ENCODE data around the gene FAM32A. TPM values are rescaled to one million over a fixed set of nuclear protein-coding genes. Genes with fewer than 3 reads are reported as not detected.

The FAM32A gene
- total and polyA plus RNA-seq, 2 donors (not counting 1 experiment from before 2014, with no cell fraction given), result 53.4 to 62.0 TPM

DNA sequence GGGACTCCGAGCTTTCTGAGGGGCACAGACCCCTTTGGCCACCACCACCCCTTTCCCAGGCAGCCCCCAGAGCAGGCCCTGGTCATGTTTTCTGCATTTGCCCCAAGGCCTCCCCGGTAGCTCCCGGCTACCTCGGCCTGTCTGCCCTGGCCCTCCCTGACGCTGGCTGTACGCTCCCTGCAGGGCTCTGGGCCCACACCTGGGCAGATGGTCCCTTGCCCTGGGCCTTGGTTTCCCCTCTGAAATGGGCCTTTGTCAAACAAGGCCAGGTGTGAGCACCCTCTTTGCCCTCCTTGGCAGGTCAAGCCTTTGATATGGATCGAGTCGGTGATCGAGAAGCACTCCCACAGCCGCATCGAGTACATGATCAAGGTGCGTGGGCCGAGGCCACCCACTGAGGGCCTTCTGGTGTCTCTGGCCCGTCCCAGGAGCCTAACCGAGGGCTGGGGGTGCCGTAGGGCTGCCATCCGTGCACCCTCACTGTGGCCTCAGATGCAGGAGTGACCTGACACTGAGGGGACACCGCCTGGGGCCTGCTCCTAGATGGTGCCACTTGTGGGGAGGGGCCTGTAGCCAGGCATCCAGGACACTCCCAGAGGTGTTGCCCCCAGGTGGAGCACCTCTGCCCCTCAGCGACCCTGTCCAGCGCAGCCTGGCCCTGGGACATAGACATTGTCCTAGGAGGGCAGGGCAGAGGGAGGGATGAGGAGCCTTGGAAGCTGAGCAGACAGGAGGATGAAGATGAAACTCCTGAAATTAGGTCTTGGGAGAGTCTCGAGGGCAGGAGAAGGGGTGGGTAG is 42.8 kb downstream of the FAM32A start:
- Mint-ChIP-seq H3K27ac (no peak overlapping the region), H3K4me1 (no peaks in the 10 kb centered on the region), H3K4me3 (no peak overlapping the region), H3K27me3 (no peaks in the 10 kb centered on the region), H3K9me3 (ENCODE audit: insufficient read depth) (no peaks in the 10 kb centered on the region)
- Histone ChIP-seq H3K27ac (ENCODE audit: low read length in 2 of 2) (no peak overlapping the region), H3K79me2 (ENCODE audit: control insufficient read depth, insufficient read depth, low read length) (peaks cover 60% of the 10 kb centered on the region), H3K9me3 (ENCODE audit: control extremely low read depth in 1 of 3, control insufficient read depth in 2 of 3, insufficient read depth in 1 of 3, low read length in 2 of 3) (peaks cover 0 to 10% (median under 1%) of the 10 kb centered on the region in 3 donors), H3K4me3 (ENCODE audit: control extremely low read depth in 1 of 5, extremely low read depth in 1 of 5, insufficient read depth in 1 of 5, low read depth in 2 of 5, low read length in 4 of 5) (no peak overlapping the region), H3K27me3 (replicated peaks in 1 of 4; ENCODE audit: control extremely low read depth in 1 of 4, control insufficient read depth in 3 of 4, insufficient read depth in 4 of 4, low read length in 3 of 4) (no peaks in the 10 kb centered on the region), H3K4me1 (ENCODE audit: control insufficient read depth in 2 of 2, insufficient read depth in 2 of 2, low read length in 2 of 2) (no peaks in the 10 kb centered on the region), H3K9ac (ENCODE audit: low read length) (no peak overlapping the region), H3K36me3 (replicated peaks in 1 of 2; ENCODE audit: control extremely low read depth in 1 of 2, control insufficient read depth in 1 of 2, extremely low read depth in 1 of 2, insufficient read depth in 2 of 2, low read length in 1 of 2) (peaks cover under 1 to 93% of the 10 kb centered on the region in 2 experiments), H4K20me1 (ENCODE audit: control insufficient read depth, insufficient read depth, low read length, poor library complexity, severe bottlenecking) (peaks cover 20% of the 10 kb centered on the region), H2AFZ (ENCODE audit: insufficient read depth, low read depth, low read length, poor library complexity, severe bottlenecking) (no peak overlapping the region), H3K4me2 (replicated peaks; ENCODE audit: low read depth, low read length, poor library complexity, severe bottlenecking) (no peak overlapping the region)
- ChIA-PET POLR2A (no interaction called here), CTCF (no interaction called here)
- WGBS (ENCODE audit: insufficient coverage), result 95% methylated on average over 21 of the region's 21 CpGs
- no peak for DNase-seq
- intact Hi-C loops (cut with micrococcal nuclease), result no loop called here
- TF ChIP-seq CTCF (IDR thresholded peaks at IDR 0.05) (no peak), EZH2 (IDR thresholded peaks at IDR 0.05; ENCODE audit: borderline replicate concordance, insufficient read depth, low read depth, low read length, poor library complexity, severe bottlenecking) (no peak)
- no peak for ATAC-seq (ENCODE audit: low read depth)

DNA sequence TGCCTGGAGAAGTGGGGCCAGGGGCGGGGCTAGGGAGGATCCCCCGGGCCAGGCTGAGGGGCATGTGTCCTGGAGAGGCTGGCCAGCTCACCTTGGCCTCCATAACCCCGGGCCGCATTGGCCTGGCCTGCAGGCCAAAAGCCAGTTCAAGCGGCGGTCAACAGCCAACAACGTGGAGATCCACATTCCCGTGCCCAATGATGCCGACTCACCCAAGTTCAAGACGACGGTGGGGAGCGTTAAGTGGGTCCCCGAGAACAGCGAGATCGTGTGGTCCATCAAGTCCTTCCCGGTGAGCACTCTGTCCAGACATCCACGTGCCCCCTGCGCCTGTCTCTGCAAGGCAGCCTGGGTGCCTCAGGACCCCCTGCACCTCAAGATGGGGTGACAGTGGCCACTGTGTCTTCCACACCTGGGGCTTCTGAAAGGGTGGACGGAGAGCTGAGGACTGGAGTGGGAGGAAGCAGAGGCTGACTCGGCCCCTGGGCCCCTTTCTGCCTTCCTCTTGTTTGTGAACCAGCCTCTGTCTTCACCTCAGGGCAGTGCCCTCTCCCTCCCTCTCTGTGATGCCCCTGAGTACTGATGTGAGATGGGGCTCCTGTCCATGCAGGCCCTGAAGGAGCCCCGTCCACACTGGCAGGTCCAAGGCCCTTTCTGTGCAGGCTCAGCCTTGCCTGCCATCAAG is 43.6 kb downstream of the FAM32A start:
- intact Hi-C loops (cut with micrococcal nuclease), result no loop called here
- H3K27ac Mint-ChIP-seq, result no peak overlapping the region

More for the DNA sequence above, 43.6 kb downstream of the FAM32A start:
- WGBS (ENCODE audit: insufficient coverage), result 95% methylated on average over 19 of the region's 21 CpGs
- Histone ChIP-seq H2AFZ (ENCODE audit: insufficient read depth, low read depth, low read length, poor library complexity, severe bottlenecking) (no peak overlapping the region), H3K4me3 (ENCODE audit: control extremely low read depth in 1 of 5, extremely low read depth in 1 of 5, insufficient read depth in 1 of 5, low read depth in 2 of 5, low read length in 4 of 5) (no peak overlapping the region), H3K27ac (ENCODE audit: low read length in 2 of 2) (no peak overlapping the region), H3K36me3 (replicated peaks in 1 of 2; ENCODE audit: control extremely low read depth in 1 of 2, control insufficient read depth in 1 of 2, extremely low read depth in 1 of 2, insufficient read depth in 2 of 2, low read length in 1 of 2) (peaks cover 0 to 93% of the 10 kb centered on the region in 2 experiments), H4K20me1 (ENCODE audit: control insufficient read depth, insufficient read depth, low read length, poor library complexity, severe bottlenecking) (peaks cover 20% of the 10 kb centered on the region), H3K4me1 (ENCODE audit: control insufficient read depth in 2 of 2, insufficient read depth in 2 of 2, low read length in 2 of 2) (no peaks in the 10 kb centered on the region), H3K9ac (ENCODE audit: low read length) (no peak overlapping the region), H3K79me2 (ENCODE audit: control insufficient read depth, insufficient read depth, low read length) (peaks cover 52% of the 10 kb centered on the region), H3K27me3 (replicated peaks in 1 of 4; ENCODE audit: control extremely low read depth in 1 of 4, control insufficient read depth in 3 of 4, insufficient read depth in 4 of 4, low read length in 3 of 4) (no peaks in the 10 kb centered on the region), H3K9me3 (ENCODE audit: control extremely low read depth in 1 of 3, control insufficient read depth in 2 of 3, insufficient read depth in 1 of 3, low read length in 2 of 3) (peaks cover 0 to 3% (median 0%) of the 10 kb centered on the region in 3 donors), H3K4me2 (replicated peaks; ENCODE audit: low read depth, low read length, poor library complexity, severe bottlenecking) (no peak overlapping the region)
- Mint-ChIP-seq H3K4me3 (no peak overlapping the region), H3K9me3 (ENCODE audit: insufficient read depth) (no peaks in the 10 kb centered on the region), H3K4me1 (no peaks in the 10 kb centered on the region), H3K27me3 (no peaks in the 10 kb centered on the region)
- DNase-seq, result peak; percentile 7
- ChIA-PET CTCF (no interaction called here), POLR2A (no interaction called here)
- ATAC-seq (ENCODE audit: low read depth), result no peak
- TF ChIP-seq CTCF (IDR thresholded peaks at IDR 0.05) (no peak), EZH2 (IDR thresholded peaks at IDR 0.05; ENCODE audit: borderline replicate concordance, insufficient read depth, low read depth, low read length, poor library complexity, severe bottlenecking) (no peak)
